Thyroid gland (tissue), 4 donors: ENCODE measurements around the gene CMSS1. TPM values are rescaled to one million over a fixed set of nuclear protein-coding genes. Genes with fewer than 3 reads are reported as not detected.
A peak's percentile ranks its signal among the peaks of the same experiment; 100 is the strongest.

Experiments used
- DNase-seq, 2 donors: peaks; one replicate each; pipeline ENCODE4 v3.0.0-alpha.2; 2019
- H3K27ac ChIP-seq, 3 donors: fragments of 200-600 bp; sonication (generic); 1 replicate in 2 of 3; 2 replicates in 1 of 3; pipeline ENCODE4 v1.5.1; 2016 to 2019; ENCODE audit warnings: mild to moderate bottlenecking in 1 of 3, moderate library complexity in 1 of 3
- H3K27me3 ChIP-seq: fragments of 200-600 bp; sonication (generic); one replicate; pipeline ENCODE4 v1.5.1; 2019
- H3K36me3 ChIP-seq, 2 donors: fragments of 200-600 bp; sonication (generic); one replicate each; pipeline ENCODE4 v1.5.1; 2016 to 2019
- H3K4me1 ChIP-seq, 2 donors: fragments of 200-600 bp; sonication (generic); one replicate each; pipeline ENCODE4 v1.5.1; 2017 to 2019
- H3K4me3 ChIP-seq, 3 donors: fragments of 200-600 bp; sonication (generic); replicated peaks in 1 of 3; 1 replicate in 2 of 3; 2 replicates in 1 of 3; pipeline ENCODE4 v1.5.1; 2016; ENCODE audit warnings: mild to moderate bottlenecking in 1 of 3
- H3K9me3 ChIP-seq: fragments of 200-600 bp; sonication (generic); one replicate; pipeline ENCODE4 v1.5.1; 2017
- CTCF ChIP-seq, 6 experiments: fragments of 200-600 bp in 3 of 6; fragments of 450-650 bp in 3 of 6; sonication (generic) in 3 of 6; IDR thresholded peaks; one replicate each; pipeline ENCODE4 v1.5.1; 2016 to 2019; ENCODE audit warnings: antibody characterized with exemption in 6 of 6, mild to moderate bottlenecking in 2 of 6, inconsistent platforms in 1 of 6, moderate library complexity in 1 of 6
- POLR2A ChIP-seq, 2 donors: fragments of 450-650 bp; IDR thresholded peaks; one replicate each; pipeline ENCODE4 v1.6.1; 2017; ENCODE audit warnings: antibody characterized with exemption in 2 of 2, mild to moderate bottlenecking in 2 of 2, moderate library complexity in 1 of 2
- WGBS, 2 donors: methylation state at CpG; one replicate each; pipeline ENCODE4 v1.1.5; 2017; 5-methylcytosine and 5-hydroxymethylcytosine counted together
- intact Hi-C: fragments of 100-400 bp; cut with DNase I; formaldehyde crosslinking; loops from one replicate; pipeline ENCODE4 v1.15.1; 2023
- total RNA-seq, 4 donors: library from RNA; depleted of rRNA; stranded (reverse); fragments of >200 nt; gene quantifications; one replicate each; pipeline ENCODE4 v1.2.3, GENCODE V29; 2016

CMSS1 gene
- total RNA-seq, 4 donors from 2014 or later = 7.7 to 15.0 (median 12.9) TPM

GRCh38 chr3:100097919-100098783 is 280.5 kb downstream of the CMSS1 start:
- Histone ChIP-seq H3K27me3 (no peaks in the 10 kb centered on the region), H3K4me1 (peaks cover 38 to 43% of the 10 kb centered on the region in 2 donors), H3K36me3 (no peaks in the 10 kb centered on the region), H3K4me3 (no peak overlapping the region), H3K27ac (peak overlapping the region; percentile 81 to 90 (median 82)), H3K9me3 (no peaks in the 10 kb centered on the region)
- DNase-seq = peak; percentile 56 to 64
- 36 to 43% methylated on average over 6 of the region's 6 CpGs for WGBS, 2 donors
- TF ChIP-seq CTCF (IDR thresholded peaks at IDR 0.05) (no peak), POLR2A (IDR thresholded peaks at IDR 0.05) (peak in 1 of 2 donors; percentile 34)
- intact Hi-C loops = no loop called here

GRCh38 chr3:100098784-100099070 is 281.1 kb downstream of the CMSS1 start:
- H3K9me3 ChIP-seq = no peaks in the 10 kb centered on the region
- H3K36me3 ChIP-seq = no peaks in the 10 kb centered on the region
- no peak overlapping the region for H3K4me3 ChIP-seq
- no peak for TF ChIP-seq POLR2A (IDR thresholded peaks at IDR 0.05)
- no peak for TF ChIP-seq CTCF (IDR thresholded peaks at IDR 0.05)
- DNase-seq = no peak
- peak overlapping the region; percentile 81 to 90 (median 82) for H3K27ac ChIP-seq
- H3K27me3 ChIP-seq = no peaks in the 10 kb centered on the region
- intact Hi-C loops = no loop called here
- peaks cover 44 to 49% of the 10 kb centered on the region in 2 donors for H3K4me1 ChIP-seq

- no peak for TF ChIP-seq POLR2A (IDR thresholded peaks at IDR 0.05)
- no peak for TF ChIP-seq CTCF (IDR thresholded peaks at IDR 0.05)
- no peak overlapping the region for H3K4me3 ChIP-seq
- no peak for DNase-seq
- no peaks in the 10 kb centered on the region for H3K9me3 ChIP-seq
- H3K4me1 ChIP-seq = peaks cover 53 to 57% of the 10 kb centered on the region in 2 donors
- WGBS, 2 donors = 55 to 59% methylated on average over 2 of the region's 2 CpGs
- H3K27ac ChIP-seq = peak overlapping the region; percentile 81 to 90 (median 82)
- no peaks in the 10 kb centered on the region for H3K36me3 ChIP-seq
- intact Hi-C loops = no loop called here
- no peaks in the 10 kb centered on the region for H3K27me3 ChIP-seq
These were observed 282.0 kb downstream of the CMSS1 start for GRCh38 chr3:100099621-100100020.

GRCh38 chr3:100100425-100100824 is 282.8 kb downstream of the CMSS1 start:
- WGBS, 2 donors = 95% methylated on average over 2 of the region's 2 CpGs
- intact Hi-C loops = no loop called here
- H3K27ac ChIP-seq = peak overlapping the region in 2 of 3 donors; percentile 81 to 82
- H3K4me3 ChIP-seq = no peak overlapping the region
- H3K9me3 ChIP-seq = no peaks in the 10 kb centered on the region
- TF ChIP-seq POLR2A (IDR thresholded peaks at IDR 0.05) = no peak
- no peak for TF ChIP-seq CTCF (IDR thresholded peaks at IDR 0.05)
- H3K4me1 ChIP-seq = peaks cover 60 to 64% of the 10 kb centered on the region in 2 donors
- no peak for DNase-seq
- H3K27me3 ChIP-seq = no peaks in the 10 kb centered on the region
- H3K36me3 ChIP-seq = no peaks in the 10 kb centered on the region

- WGBS, 2 donors = 60 to 76% methylated on average over 1 of the region's 1 CpG
- H3K4me3 ChIP-seq = no peak overlapping the region
- no peaks in the 10 kb centered on the region for H3K36me3 ChIP-seq
- H3K9me3 ChIP-seq = no peaks in the 10 kb centered on the region
- intact Hi-C loops = no loop called here
- peak overlapping the region; percentile 84 to 87 (median 86) for H3K27ac ChIP-seq
- no peaks in the 10 kb centered on the region for H3K27me3 ChIP-seq
- peaks cover 72 to 76% of the 10 kb centered on the region in 2 donors for H3K4me1 ChIP-seq
- no peak for DNase-seq
- no peak for TF ChIP-seq POLR2A (IDR thresholded peaks at IDR 0.05)
- no peak for TF ChIP-seq CTCF (IDR thresholded peaks at IDR 0.05)
These were observed 285.1 kb downstream of the CMSS1 start for GRCh38 chr3:100102757-100103156.
